GM13977 (cell line): ENCODE measurements around the gene ECHS1.
"Not testable (repeated sequence)": the region's sequence is repeated elsewhere in the genome, so short reads cannot be mapped to it uniquely, and the experiment has no call there.

ENCODE experiments used
- DNase-seq: peaks from one replicate; pipeline ENCODE4 v3.0.0; 2012; ENCODE audit warnings: low spot score
- in situ Hi-C: fragments of 300-500 bp; cut with MboI; formaldehyde crosslinking; loops from one replicate; pipeline ENCODE4 v1.12.0; 2022; ENCODE audit warnings: low sequenced_read_pairs, low pct_unique_long_range_greater_than_20kb, mixed read lengths, inconsistent platforms; ENCODE audit not compliant: unreplicated experiment
- TF ChIP-seq, protein P1 (sequence below): IDR thresholded peaks from 2 replicates; pipeline ENCODE4 v1.5.1; 2012; ENCODE audit warnings: mild to moderate bottlenecking, control low read depth; ENCODE audit not compliant: insufficient read depth; ENCODE audit errors: extremely low read depth, missing control alignments

ECHS1 gene

GRCh38 chr10:133372507-133372906 is 647 bp downstream of the ECHS1 start:
- TF ChIP-seq, protein P1, sequence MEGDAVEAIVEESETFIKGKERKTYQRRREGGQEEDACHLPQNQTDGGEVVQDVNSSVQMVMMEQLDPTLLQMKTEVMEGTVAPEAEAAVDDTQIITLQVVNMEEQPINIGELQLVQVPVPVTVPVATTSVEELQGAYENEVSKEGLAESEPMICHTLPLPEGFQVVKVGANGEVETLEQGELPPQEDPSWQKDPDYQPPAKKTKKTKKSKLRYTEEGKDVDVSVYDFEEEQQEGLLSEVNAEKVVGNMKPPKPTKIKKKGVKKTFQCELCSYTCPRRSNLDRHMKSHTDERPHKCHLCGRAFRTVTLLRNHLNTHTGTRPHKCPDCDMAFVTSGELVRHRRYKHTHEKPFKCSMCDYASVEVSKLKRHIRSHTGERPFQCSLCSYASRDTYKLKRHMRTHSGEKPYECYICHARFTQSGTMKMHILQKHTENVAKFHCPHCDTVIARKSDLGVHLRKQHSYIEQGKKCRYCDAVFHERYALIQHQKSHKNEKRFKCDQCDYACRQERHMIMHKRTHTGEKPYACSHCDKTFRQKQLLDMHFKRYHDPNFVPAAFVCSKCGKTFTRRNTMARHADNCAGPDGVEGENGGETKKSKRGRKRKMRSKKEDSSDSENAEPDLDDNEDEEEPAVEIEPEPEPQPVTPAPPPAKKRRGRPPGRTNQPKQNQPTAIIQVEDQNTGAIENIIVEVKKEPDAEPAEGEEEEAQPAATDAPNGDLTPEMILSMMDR: no peak
- in situ Hi-C loops: no loop called here
- no peak for DNase-seq

GRCh38 chr10:133370030-133370786 is 2.9 kb downstream of the ECHS1 start:
- no peak for DNase-seq
- TF ChIP-seq, protein P1: no peak
- in situ Hi-C loops: no loop called here

DNA sequence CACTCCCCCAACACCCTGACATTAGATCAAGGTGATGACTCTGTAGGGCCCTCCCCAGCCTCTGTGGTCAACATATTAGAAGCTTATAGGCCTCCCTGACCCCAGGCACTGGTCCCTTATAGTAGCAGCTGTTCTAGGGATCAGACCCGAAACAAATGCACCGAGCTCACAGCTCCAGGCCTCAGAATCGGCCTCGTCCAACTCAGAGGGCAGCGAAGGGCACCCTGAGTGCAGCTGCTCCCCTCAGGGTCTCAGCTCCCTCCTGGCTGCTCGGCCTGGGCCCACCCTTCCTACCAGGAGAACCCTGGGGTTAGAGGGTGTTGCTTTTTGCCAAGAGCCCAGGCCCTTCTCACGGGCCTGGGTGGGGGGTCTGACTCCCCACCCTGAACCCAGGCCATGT is 5.0 kb downstream of the ECHS1 start:
- in situ Hi-C loops: no loop called here
- DNase-seq: no peak
- TF ChIP-seq, protein P1: no peak

DNA sequence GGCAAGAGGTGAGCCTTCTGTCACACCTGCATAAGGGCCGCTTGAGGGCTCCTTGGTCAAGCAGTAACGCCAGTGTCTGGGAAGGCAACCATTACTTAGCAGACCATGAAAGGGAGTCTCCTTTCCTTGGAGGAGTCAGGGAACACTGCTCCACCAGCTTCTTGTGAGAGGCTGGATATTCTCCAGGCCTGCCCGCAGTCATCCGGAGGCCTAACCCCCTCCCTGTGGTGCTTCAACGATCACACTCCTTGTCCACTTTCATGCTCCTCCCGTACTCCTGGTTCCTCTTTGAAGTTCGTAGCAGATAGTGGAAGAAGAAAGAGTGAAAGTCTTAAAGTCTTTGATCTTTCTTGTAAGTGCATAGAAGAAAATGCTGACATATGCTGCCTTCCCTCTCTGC is 5.7 kb downstream of the ECHS1 start:
- DNase-seq, in situ Hi-C loops: not testable (repeated sequence)

- DNase-seq: no peak
- TF ChIP-seq, protein P1: no peak
- in situ Hi-C loops: no loop called here
These were observed 6.4 kb downstream of the ECHS1 start for GRCh38 chr10:133366751-133367150.

- TF ChIP-seq, protein P1: no peak
- in situ Hi-C loops: no loop called here
- DNase-seq: no peak
These were observed 7.0 kb downstream of the ECHS1 start for GRCh38 chr10:133366130-133366478.

DNA sequence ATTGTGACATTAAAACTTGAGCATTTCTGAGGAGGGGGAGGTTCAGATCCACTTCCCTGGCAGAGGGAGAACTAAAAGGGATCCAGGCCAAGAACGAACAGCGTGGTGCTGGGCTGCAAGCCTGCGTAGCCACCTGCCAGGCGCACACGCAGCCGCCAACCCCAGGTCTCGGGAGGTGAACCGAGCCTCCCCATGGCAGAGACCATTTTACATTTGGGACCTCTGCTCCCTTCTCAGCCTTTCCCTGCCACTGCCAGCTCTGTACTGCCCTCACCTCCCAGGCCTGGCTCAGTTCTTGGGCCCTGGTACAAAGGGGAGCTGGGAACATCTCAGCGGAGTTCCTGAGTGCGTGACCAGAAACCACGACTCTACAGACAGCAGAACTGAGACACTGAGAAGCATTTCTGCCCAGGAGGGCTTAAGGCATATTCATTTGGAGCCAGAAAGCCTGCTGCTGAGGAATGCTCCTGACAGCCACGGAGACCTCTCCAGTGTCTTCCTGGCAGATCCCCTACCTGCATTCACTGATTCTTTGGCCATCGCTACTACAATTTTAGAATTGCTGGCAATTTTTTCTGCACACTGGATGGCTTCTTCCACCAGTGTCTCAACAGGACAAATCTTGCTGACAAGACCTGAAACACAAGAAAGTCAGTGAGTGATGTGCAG is 7.6 kb downstream of the ECHS1 start:
- in situ Hi-C loops: no loop called here
- TF ChIP-seq, protein P1: no peak
- DNase-seq: no peak
